GM23248 (cell line): ENCODE measurements around the gene AKAP14.

ENCODE experiments used
- EZH2 ChIP-seq: fragments of 200-600 bp; sonication (generic); IDR thresholded peaks from 2 replicates; pipeline ENCODE4 v1.6.1; 2018; ENCODE audit warnings: antibody characterized with exemption, mild to moderate bottlenecking; ENCODE audit not compliant: insufficient read depth, poor library complexity, severe bottlenecking
- EZH2phosphoT487 ChIP-seq: fragments of 200-600 bp; sonication (generic); IDR thresholded peaks from 2 replicates; pipeline ENCODE4 v1.6.1; 2018; ENCODE audit warnings: antibody characterized with exemption, moderate library complexity, mild to moderate bottlenecking, low read depth; ENCODE audit not compliant: insufficient read depth

- TF ChIP-seq EZH2 (no peak), EZH2phosphoT487 (no peak)
Observed at GRCh38 chrX:119943185-119943988, 47.7 kb downstream of the AKAP14 start, which contains the start of gene NKAP.
